ENCODE measurements around the gene BFSP2.
A peak's percentile ranks its signal among the peaks of the same experiment; 100 is the strongest.
"Not testable (repeated sequence)": the region's sequence is repeated elsewhere in the genome, so short reads cannot be mapped to it uniquely, and the experiment has no call there.

BFSP2 gene

GRCh38 chr3:133505813-133506212, 106.0 kb downstream of the BFSP2 start:
- no peak for TF ChIP-seq CTCF (IDR thresholded peaks at IDR 0.05; ENCODE audit: insufficient read depth, low read depth, low read length, missing control alignments)
- DNase-seq (ENCODE audit: low read depth), result no peak
- no peak overlapping the region for H3K4me3 ChIP-seq (ENCODE audit: low read length)

DNA sequence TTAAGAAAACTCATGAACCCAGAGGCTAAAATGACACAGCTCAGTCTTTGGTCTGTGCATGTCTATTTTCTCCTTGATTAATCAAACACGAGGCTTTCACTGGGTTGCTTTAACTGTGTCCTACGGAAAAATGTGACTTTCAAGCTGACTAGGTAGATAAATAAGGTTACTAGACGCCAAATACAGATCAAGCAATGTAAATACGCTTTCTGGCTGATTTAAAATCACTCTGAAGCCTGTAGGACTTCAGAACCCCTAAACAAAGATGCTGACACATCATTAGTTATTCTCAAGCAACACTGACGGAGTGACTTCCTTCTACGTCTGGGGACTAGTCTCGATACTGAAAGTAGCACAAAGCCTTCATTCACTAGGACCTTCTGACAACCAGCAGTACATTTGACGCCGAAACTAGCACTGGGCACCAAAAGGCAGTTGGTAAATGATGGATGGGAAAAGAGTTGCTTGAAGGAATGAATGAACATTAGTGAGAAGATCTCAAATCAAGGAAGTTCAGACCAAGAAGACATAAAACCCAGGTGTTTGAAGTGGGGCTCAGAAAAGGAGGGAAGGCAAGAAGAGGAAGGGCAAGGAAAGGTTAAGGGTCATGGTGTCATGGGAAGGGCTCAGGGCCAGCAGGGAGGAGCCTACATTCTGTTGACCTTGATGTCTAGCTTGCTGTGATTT, 106.5 kb downstream of the BFSP2 start:
- TF ChIP-seq CTCF (IDR thresholded peaks at IDR 0.05; ENCODE audit: insufficient read depth, low read depth, low read length, missing control alignments), result no peak
- H3K4me3 ChIP-seq (ENCODE audit: low read length), result no peak overlapping the region
- DNase-seq (ENCODE audit: low read depth), result peak; percentile 8

GRCh38 chr3:133509488-133509887, 109.6 kb downstream of the BFSP2 start:
- no peak for TF ChIP-seq CTCF (IDR thresholded peaks at IDR 0.05; ENCODE audit: insufficient read depth, low read depth, low read length, missing control alignments)
- no peak overlapping the region for H3K4me3 ChIP-seq (ENCODE audit: low read length)
- DNase-seq (ENCODE audit: low read depth), result no peak

DNA sequence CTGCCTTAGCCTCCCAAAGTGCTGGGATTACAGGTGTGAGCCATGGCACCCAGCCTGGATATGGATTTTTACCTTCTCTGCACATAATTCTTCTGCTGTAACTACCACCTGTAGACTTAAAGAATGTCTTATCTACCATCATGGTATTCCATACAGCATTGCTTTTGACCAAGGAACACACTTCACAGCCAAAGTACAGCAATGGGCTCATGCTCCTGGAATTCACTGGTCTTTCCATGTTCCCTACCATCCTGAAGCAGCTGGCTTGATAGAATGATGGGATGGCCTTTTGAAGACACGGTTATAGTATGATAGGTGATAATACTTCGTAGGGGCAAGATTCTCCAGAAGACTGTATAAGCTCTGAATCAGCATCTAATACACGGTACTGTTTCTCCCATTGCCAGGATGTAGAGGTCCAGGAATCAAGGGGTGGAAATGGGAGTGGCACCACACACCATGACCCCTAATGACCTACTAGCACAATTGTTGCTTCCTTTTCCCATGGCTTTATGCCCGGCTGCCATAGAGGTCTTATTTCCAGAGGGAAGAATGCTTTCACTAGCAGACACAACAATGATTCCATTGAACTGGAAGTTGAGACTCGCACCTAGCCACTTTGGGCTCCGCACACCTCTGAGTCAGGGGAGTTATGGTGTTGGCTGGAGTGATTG, 112.7 kb downstream of the BFSP2 start:
- no peak for TF ChIP-seq CTCF (IDR thresholded peaks at IDR 0.05; ENCODE audit: insufficient read depth, low read depth, low read length, missing control alignments)
- DNase-seq (ENCODE audit: low read depth), result no peak

DNA sequence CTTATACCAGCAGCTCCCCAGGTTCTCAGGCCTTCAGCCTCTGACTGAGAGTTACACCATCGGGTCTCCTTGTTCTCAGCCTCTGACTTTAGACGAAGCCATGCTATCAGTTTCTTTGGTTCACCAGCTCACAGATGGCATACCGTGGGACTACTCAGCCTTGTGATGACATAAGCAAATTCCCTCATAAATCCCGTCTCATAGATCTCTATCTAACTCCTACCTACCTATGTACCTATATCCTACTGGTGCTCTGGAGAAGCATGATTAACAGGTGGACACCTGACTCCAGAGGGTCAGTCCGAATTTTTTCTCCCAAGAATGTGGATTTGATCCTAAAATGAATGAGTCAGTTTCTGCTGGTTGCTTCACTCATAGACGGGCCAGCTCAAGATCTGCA, 114.6 kb downstream of the BFSP2 start:
- no peak overlapping the region for H3K4me3 ChIP-seq (ENCODE audit: low read length)
- DNase-seq (ENCODE audit: low read depth), result no peak
- TF ChIP-seq CTCF (IDR thresholded peaks at IDR 0.05; ENCODE audit: insufficient read depth, low read depth, low read length, missing control alignments), result no peak

More for the DNA sequence above, 112.7 kb downstream of the BFSP2 start:
- no peak overlapping the region for H3K4me3 ChIP-seq (ENCODE audit: low read length)

GRCh38 chr3:133515127-133515526, 115.3 kb downstream of the BFSP2 start:
- DNase-seq (ENCODE audit: low read depth), result no peak
- TF ChIP-seq CTCF (IDR thresholded peaks at IDR 0.05; ENCODE audit: insufficient read depth, low read depth, low read length, missing control alignments), result no peak
- no peak overlapping the region for H3K4me3 ChIP-seq (ENCODE audit: low read length)

- no peak for TF ChIP-seq CTCF (IDR thresholded peaks at IDR 0.05; ENCODE audit: insufficient read depth, low read depth, low read length, missing control alignments)
- H3K4me3 ChIP-seq (ENCODE audit: low read length), result no peak overlapping the region
- no peak for DNase-seq (ENCODE audit: low read depth)
Observed at GRCh38 chr3:133520286-133520685, 120.4 kb downstream of the BFSP2 start.

- not testable (repeated sequence) for H3K4me3 ChIP-seq (ENCODE audit: low read length); DNase-seq (ENCODE audit: low read depth)
Observed at GRCh38 chr3:133520938-133521337, 121.1 kb downstream of the BFSP2 start.

Measured in epithelial cell of esophagus (primary cell).